Right renal cortex interstitium (tissue), 3 donors: ENCODE results near the gene RBCK1. TPM values are rescaled to one million over a fixed set of nuclear protein-coding genes. Genes with fewer than 3 reads are reported as not detected.

Source experiments
- DNase-seq, 3 donors: peaks; one replicate each; pipeline ENCODE4 v3.0.0-alpha.2; 2013; ENCODE audit warnings: low read depth in 3 of 3, low spot score in 2 of 3
- polyA plus RNA-seq, 3 donors: library from polyadenylated mRNA; unstranded; fragments of 120-200 nt; gene quantifications; one replicate each; pipeline ENCODE4 v1.2.1, GENCODE V29; 2013; ENCODE audit not compliant: insufficient read length in 3 of 3

Gene RBCK1
- polyA plus RNA-seq, 3 donors, result 68.3 to 74.2 (median 70.9) TPM

GRCh38 chr20:415820-416322, 7.8 kb downstream of the RBCK1 start:
- no peak for DNase-seq

- no peak for DNase-seq
Measured at GRCh38 chr20:416950-417800, 9.1 kb downstream of the RBCK1 start.

GRCh38 chr20:417801-418342, 9.8 kb downstream of the RBCK1 start:
- no peak for DNase-seq

- no peak for DNase-seq
Measured at GRCh38 chr20:418858-419365, 10.8 kb downstream of the RBCK1 start.

- DNase-seq, result no peak
Measured at GRCh38 chr20:419556-420165, 11.6 kb downstream of the RBCK1 start.

- DNase-seq, result no peak
Measured at GRCh38 chr20:420166-420620, 12.1 kb downstream of the RBCK1 start.

GRCh38 chr20:420721-421574, 12.8 kb downstream of the RBCK1 start:
- DNase-seq, result no peak

- DNase-seq, result no peak
Measured at GRCh38 chr20:421685-422250, 13.7 kb downstream of the RBCK1 start.

GRCh38 chr20:426566-426965, 18.5 kb downstream of the RBCK1 start:
- no peak for DNase-seq

GRCh38 chr20:427401-427800, 19.3 kb downstream of the RBCK1 start:
- DNase-seq, result no peak

GRCh38 chr20:427849-428657, 20.0 kb downstream of the RBCK1 start:
- DNase-seq, result no peak

- DNase-seq, result no peak
Measured at GRCh38 chr20:428658-429200, 20.6 kb downstream of the RBCK1 start.

- no peak for DNase-seq
Measured at GRCh38 chr20:430091-430999, 22.2 kb downstream of the RBCK1 start.

- peak in 1 of 3 donors; percentile 47 for DNase-seq
Measured at GRCh38 chr20:431012-431904, 23.2 kb downstream of the RBCK1 start.

GRCh38 chr20:432208-432607, 24.1 kb downstream of the RBCK1 start:
- DNase-seq, result no peak

- DNase-seq, result no peak
Measured at GRCh38 chr20:432677-433299, 24.7 kb downstream of the RBCK1 start.
